GM06990 (cell line): ENCODE data around the gene SYT12.
A peak's percentile ranks its signal among the peaks of the same experiment; 100 is the strongest.

Experiments used
- DNase-seq: peaks from one replicate; pipeline ENCODE4 v3.0.0-alpha.2; 2011; ENCODE audit not compliant: insufficient read length; ENCODE audit errors: extremely low read depth
- H3K27me3 ChIP-seq: replicated peaks from 2 replicates; pipeline ENCODE4 v1.6.0; 2011; ENCODE audit warnings: low read length; ENCODE audit not compliant: control insufficient read depth, insufficient read depth
- H3K36me3 ChIP-seq: 2 replicates; pipeline ENCODE4 v1.5.1; 2011; ENCODE audit warnings: low read length; ENCODE audit not compliant: control insufficient read depth, insufficient read depth
- H3K4me3 ChIP-seq: replicated peaks from 2 replicates; pipeline ENCODE4 v1.5.1; 2011; ENCODE audit warnings: low read depth, mild to moderate bottlenecking, control low read depth, low read length
- TF ChIP-seq, protein P1 (sequence below): IDR thresholded peaks from 2 replicates; pipeline ENCODE4 v1.5.1; 2011; ENCODE audit warnings: low read length, control low read depth, mild to moderate bottlenecking, inconsistent platforms; ENCODE audit not compliant: insufficient read depth, poor library complexity, severe bottlenecking

SYT12 gene

DNA sequence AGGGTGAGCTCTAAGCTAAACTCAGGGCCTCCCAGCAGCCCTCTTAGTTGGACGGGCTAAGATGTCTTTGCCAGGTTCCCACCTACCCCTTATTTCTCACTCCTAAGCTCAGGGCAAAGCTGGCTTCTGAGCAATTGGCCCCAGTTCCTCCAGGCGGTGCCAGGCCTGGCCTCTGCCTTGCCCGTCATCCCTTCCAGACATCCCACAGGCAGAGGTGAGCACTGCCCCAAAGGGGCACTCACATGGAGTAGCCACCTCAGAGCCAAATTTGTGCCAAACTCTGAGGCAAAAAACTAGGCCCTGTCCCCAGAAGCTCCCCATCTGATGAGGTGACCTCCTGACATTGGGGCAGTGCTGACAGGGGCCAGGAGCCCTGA is 43.4 kb downstream of the SYT12 start:
- H3K4me3 ChIP-seq, result no peak overlapping the region
- no peaks in the 10 kb centered on the region for H3K27me3 ChIP-seq

DNA sequence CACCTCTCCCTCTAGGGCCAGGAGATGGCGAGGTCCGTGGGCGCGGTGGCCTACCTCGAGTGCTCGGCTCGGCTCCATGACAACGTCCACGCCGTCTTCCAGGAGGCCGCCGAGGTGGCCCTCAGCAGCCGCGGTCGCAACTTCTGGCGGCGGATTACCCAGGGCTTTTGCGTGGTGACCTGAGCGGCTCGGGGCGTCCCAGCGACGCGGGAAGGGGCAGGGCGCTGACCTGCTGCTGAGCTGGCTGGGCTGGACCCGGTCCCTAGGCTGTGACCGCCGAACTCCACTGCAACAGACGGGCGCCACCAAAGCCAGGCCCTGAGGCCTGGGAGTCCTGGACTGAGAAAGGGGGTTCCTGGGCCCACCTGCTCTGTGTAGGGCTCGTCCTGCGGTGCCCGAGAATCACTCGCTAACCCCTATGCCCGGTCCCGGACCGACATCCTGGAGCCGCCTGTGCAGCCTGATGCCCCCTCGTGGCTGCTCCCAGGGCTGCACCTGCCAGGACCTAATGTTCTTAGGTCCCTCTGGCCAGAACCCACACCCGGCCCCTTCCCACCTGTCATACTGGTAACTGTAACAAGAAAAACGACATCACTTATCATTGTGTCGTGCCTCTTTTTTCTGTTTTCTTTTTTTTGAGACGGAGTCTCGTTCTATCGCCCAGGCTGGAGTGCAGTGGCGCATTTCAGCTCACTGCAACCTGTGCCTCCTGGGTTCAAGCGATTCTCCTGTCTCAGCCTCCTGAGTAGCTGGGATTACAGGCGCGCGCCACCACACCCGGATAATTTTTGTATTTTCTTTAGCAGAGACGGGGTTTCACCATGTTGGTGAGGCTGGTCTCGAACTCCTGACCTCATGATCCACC is 48.7 kb downstream of the SYT12 start:
- H3K27me3 ChIP-seq, result no peaks in the 10 kb centered on the region
- peak; percentile 71 for DNase-seq
- no peaks in the 10 kb centered on the region for H3K36me3 ChIP-seq
- TF ChIP-seq, protein P1, sequence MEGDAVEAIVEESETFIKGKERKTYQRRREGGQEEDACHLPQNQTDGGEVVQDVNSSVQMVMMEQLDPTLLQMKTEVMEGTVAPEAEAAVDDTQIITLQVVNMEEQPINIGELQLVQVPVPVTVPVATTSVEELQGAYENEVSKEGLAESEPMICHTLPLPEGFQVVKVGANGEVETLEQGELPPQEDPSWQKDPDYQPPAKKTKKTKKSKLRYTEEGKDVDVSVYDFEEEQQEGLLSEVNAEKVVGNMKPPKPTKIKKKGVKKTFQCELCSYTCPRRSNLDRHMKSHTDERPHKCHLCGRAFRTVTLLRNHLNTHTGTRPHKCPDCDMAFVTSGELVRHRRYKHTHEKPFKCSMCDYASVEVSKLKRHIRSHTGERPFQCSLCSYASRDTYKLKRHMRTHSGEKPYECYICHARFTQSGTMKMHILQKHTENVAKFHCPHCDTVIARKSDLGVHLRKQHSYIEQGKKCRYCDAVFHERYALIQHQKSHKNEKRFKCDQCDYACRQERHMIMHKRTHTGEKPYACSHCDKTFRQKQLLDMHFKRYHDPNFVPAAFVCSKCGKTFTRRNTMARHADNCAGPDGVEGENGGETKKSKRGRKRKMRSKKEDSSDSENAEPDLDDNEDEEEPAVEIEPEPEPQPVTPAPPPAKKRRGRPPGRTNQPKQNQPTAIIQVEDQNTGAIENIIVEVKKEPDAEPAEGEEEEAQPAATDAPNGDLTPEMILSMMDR, result peak; percentile 92
- no peak overlapping the region for H3K4me3 ChIP-seq

More for the DNA sequence above, 43.4 kb downstream of the SYT12 start:
- no peak for DNase-seq
- H3K36me3 ChIP-seq, result no peaks in the 10 kb centered on the region
- TF ChIP-seq, protein P1, result no peak

DNA sequence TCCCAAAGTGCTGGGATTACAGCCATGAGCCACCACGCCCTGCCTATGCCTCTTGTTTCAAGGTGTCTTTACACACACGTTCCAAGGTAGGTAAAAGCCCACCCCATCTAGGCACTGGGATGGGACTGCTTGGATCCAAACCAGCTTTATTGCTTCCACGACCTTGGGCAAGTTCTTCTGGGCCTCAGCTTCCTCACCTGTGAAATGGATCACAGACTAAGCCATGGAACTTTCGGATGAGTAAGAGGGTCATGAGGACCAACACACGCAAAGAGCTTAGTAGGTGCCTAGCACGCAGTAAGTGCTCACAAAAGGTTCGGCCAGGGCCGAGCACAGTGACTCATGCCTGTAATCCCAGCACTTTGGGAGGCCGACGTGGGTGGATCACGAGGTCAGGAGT is 49.4 kb downstream of the SYT12 start:
- no peaks in the 10 kb centered on the region for H3K36me3 ChIP-seq
- no peaks in the 10 kb centered on the region for H3K27me3 ChIP-seq
- TF ChIP-seq, protein P1, result no peak
- DNase-seq, result no peak
- H3K4me3 ChIP-seq, result no peak overlapping the region

DNA sequence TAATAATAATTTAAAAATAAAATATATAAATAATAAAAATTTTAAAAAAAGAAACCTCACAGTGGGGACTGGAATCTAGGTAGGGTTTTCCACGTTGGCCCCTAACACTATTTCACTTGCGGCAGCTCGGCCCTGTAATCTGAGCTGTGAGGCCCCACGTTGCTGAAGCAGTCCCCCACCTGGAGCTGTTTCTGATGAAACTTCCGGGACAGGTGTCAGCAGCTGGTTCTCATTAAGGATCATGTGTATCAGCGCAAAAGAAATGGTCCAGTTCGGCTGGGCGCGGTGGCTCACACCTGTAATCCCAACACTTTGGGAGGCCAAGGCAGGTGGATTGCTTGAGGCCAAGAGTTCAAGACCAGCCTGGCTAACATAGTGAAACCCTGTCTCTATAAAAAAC is 51.0 kb downstream of the SYT12 start:
- no peak for DNase-seq
- no peaks in the 10 kb centered on the region for H3K27me3 ChIP-seq

DNA sequence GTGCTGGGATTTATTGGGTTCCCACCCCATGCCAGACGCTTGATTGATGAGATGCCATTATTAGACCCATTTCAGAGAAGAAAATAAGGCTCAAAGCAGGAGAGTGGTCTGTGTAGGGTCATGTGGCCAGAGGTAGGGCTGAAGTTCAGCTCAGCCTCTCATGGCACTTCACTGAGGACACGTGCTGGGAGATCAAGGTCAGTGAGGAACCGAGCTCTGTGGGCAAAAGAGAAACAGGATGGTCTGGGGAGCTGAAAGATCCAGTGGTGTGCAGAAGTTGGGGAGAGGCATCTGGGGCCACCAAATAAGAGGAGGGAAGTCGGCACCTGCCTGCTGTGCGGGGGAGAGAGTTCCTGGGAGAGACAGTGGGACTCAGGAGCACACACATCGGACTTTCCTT is 53.3 kb downstream of the SYT12 start:
- Histone ChIP-seq H3K4me3 (no peak overlapping the region), H3K27me3 (no peaks in the 10 kb centered on the region), H3K36me3 (no peaks in the 10 kb centered on the region)
- TF ChIP-seq, protein P1, result no peak
- DNase-seq, result no peak

More for the DNA sequence above, 51.0 kb downstream of the SYT12 start:
- TF ChIP-seq, protein P1, result no peak
- H3K36me3 ChIP-seq, result no peaks in the 10 kb centered on the region
- no peak overlapping the region for H3K4me3 ChIP-seq
